ENCODE results near the gene TDRD10. TPM values are rescaled to one million over a fixed set of nuclear protein-coding genes. Genes with fewer than 3 reads are reported as not detected.

Gene TDRD10
- total and polyA plus RNA-seq, 4 experiments from 2014 or later: not detected

DNA sequence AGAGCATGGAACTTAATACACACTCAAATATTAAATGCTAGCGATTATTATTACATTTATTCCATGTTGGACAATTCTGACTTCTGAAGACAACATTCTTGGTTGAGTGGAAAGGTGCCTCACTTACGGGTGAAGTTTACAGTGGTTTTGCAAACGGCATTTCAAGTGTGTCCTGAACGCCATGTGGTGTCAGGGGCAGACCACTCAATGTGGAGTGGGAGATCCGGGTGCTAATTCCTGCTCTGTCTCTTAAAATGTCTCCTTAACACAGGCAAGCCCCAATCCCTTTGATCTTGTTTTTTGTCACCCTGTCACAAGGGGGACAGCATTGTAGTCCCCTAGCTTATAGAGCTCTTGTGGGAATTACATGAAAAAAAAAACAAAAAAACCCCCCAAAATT, 5.6 kb upstream of the TDRD10 start:
- peaks cover 12% of the 10 kb centered on the region for H3K27me3 ChIP-seq (ENCODE audit: insufficient read depth, low read length)
- Mint-ChIP-seq H3K4me1 (peaks cover 27 to 52% (median 35%) of the 10 kb centered on the region in 4 donors), H3K36me3 (no peaks in the 10 kb centered on the region), H3K27me3 (peaks cover 11 to 18% of the 10 kb centered on the region in 2 donors), H3K4me3 (no peak overlapping the region), H3K9me3 (no peaks in the 10 kb centered on the region), H3K27ac (peak overlapping the region in 1 of 7 donors; percentile 24)
- ChIA-PET POLR2A (ENCODE audit: partially characterized antibody) (interaction anchor here (0.7 kb wide), 1 partner anchor 57 kb away, joined by 3 read pairs; no protein-coding TSS in a partner anchor), CTCF (ENCODE audit: partially characterized antibody) (interaction anchor here (1.2 kb wide), 1 partner anchor 17 kb away, joined by 4 read pairs; no protein-coding TSS in a partner anchor)
- H3K36me3 ChIP-seq (ENCODE audit: insufficient read depth, low read length): no peaks in the 10 kb centered on the region
- no peak overlapping the region for H3K4me3 ChIP-seq (ENCODE audit: low read length in 2 of 2)
- H3K27ac ChIP-seq (ENCODE audit: low read depth, low read length): no peak overlapping the region
- DNase-seq: no peak
- H3K4me1 ChIP-seq (ENCODE audit: insufficient read depth, low read length): peaks cover 50% of the 10 kb centered on the region
- intact Hi-C loops (cut with micrococcal nuclease): no loop called here
- no peaks in the 10 kb centered on the region for H3K9me3 ChIP-seq (ENCODE audit: control insufficient read depth in 1 of 2, low read length in 2 of 2)

GRCh38 chr1:154497026-154497806, 4.8 kb upstream of the TDRD10 start:
- peak overlapping the region in 3 of 8 donors; percentile 23 to 67 (median 47) for H3K4me3 Mint-ChIP-seq
- Histone ChIP-seq H3K36me3 (ENCODE audit: insufficient read depth, low read length) (no peaks in the 10 kb centered on the region), H3K4me1 (ENCODE audit: insufficient read depth, low read length) (peaks cover 51% of the 10 kb centered on the region), H3K4me3 (ENCODE audit: low read length in 2 of 2) (no peak overlapping the region), H3K9me3 (ENCODE audit: control insufficient read depth in 1 of 2, low read length in 2 of 2) (no peaks in the 10 kb centered on the region), H3K27me3 (ENCODE audit: insufficient read depth, low read length) (peaks cover 14% of the 10 kb centered on the region), H3K27ac (ENCODE audit: low read depth, low read length) (no peak overlapping the region)
- peaks cover 11 to 19% of the 10 kb centered on the region in 2 donors for H3K27me3 Mint-ChIP-seq
- H3K9me3 Mint-ChIP-seq: no peaks in the 10 kb centered on the region
- peak in 1 of 5 donors; percentile 5 for DNase-seq
- H3K4me1 Mint-ChIP-seq: peaks cover 20 to 44% (median 30%) of the 10 kb centered on the region in 4 donors
- peak overlapping the region in 6 of 7 donors; percentile 24 to 86 (median 61) for H3K27ac Mint-ChIP-seq
- intact Hi-C loops (cut with micrococcal nuclease): no loop called here
- H3K36me3 Mint-ChIP-seq: no peaks in the 10 kb centered on the region
- CTCF ChIA-PET (ENCODE audit: partially characterized antibody): interaction anchor here (1.2 kb wide), 1 partner anchor 18 kb away, joined by 4 read pairs; no protein-coding TSS in a partner anchor
- POLR2A ChIA-PET (ENCODE audit: partially characterized antibody): interaction anchor here (0.7 kb wide), 1 partner anchor 109 kb away, joined by 4 read pairs; no protein-coding TSS in a partner anchor

- CTCF ChIA-PET (ENCODE audit: partially characterized antibody): no interaction called here
- POLR2A ChIA-PET (ENCODE audit: partially characterized antibody): no interaction called here
Measured at GRCh38 chr1:154499446-154499845, 2.6 kb upstream of the TDRD10 start.

DNA sequence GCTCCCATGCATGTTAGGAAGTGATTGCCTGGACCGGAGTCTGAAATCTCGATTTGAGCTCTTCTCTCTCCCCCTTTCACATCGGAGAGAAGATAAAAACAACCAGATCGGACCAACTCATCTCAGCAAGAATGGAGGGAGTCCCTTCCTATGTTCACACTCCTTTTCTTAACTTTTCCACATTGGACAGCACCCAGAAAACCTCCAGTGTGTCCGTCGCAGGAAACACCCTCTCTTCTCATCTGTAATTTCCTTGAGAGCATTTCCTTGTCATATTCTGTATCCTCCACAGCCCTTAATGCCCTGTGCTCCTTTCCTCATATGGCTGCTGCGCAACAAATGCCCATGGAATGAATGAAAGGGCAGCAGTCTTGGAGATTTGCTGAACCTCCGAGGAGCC, 1.5 kb upstream of the TDRD10 start:
- Mint-ChIP-seq H3K27me3 (peaks cover 30 to 34% of the 10 kb centered on the region in 2 donors), H3K4me3 (peak overlapping the region in 3 of 8 donors; percentile 11 to 68 (median 42)), H3K9me3 (no peaks in the 10 kb centered on the region), H3K4me1 (peaks cover 6 to 26% (median 11%) of the 10 kb centered on the region in 4 donors), H3K27ac (no peak overlapping the region), H3K36me3 (no peaks in the 10 kb centered on the region)
- intact Hi-C loops (cut with micrococcal nuclease): no loop called here
- H3K36me3 ChIP-seq (ENCODE audit: insufficient read depth, low read length): no peaks in the 10 kb centered on the region
- CTCF ChIA-PET (ENCODE audit: partially characterized antibody): no interaction called here
- POLR2A ChIA-PET (ENCODE audit: partially characterized antibody): no interaction called here
- H3K4me1 ChIP-seq (ENCODE audit: insufficient read depth, low read length): peaks cover 24% of the 10 kb centered on the region
- no peaks in the 10 kb centered on the region for H3K9me3 ChIP-seq (ENCODE audit: control insufficient read depth in 1 of 2, low read length in 2 of 2)
- no peak for DNase-seq
- H3K27ac ChIP-seq (ENCODE audit: low read depth, low read length): no peak overlapping the region
- no peak overlapping the region for H3K4me3 ChIP-seq (ENCODE audit: low read length in 2 of 2)
- peaks cover 20% of the 10 kb centered on the region for H3K27me3 ChIP-seq (ENCODE audit: insufficient read depth, low read length)

More at GRCh38 chr1:154499446-154499845, 2.6 kb upstream of the TDRD10 start:
- intact Hi-C loops (cut with micrococcal nuclease): no loop called here
- Histone ChIP-seq H3K27me3 (ENCODE audit: insufficient read depth, low read length) (peaks cover 20% of the 10 kb centered on the region), H3K9me3 (ENCODE audit: control insufficient read depth in 1 of 2, low read length in 2 of 2) (no peaks in the 10 kb centered on the region), H3K4me1 (ENCODE audit: insufficient read depth, low read length) (peaks cover 31% of the 10 kb centered on the region), H3K4me3 (ENCODE audit: low read length in 2 of 2) (no peak overlapping the region), H3K36me3 (ENCODE audit: insufficient read depth, low read length) (no peaks in the 10 kb centered on the region), H3K27ac (ENCODE audit: low read depth, low read length) (no peak overlapping the region)
- Mint-ChIP-seq H3K9me3 (no peaks in the 10 kb centered on the region), H3K4me1 (peaks cover 6 to 29% (median 13%) of the 10 kb centered on the region in 4 donors), H3K27ac (no peak overlapping the region), H3K36me3 (no peaks in the 10 kb centered on the region), H3K4me3 (no peak overlapping the region), H3K27me3 (peaks cover 22 to 28% of the 10 kb centered on the region in 2 donors)
- no peak for DNase-seq

- Mint-ChIP-seq H3K4me3 (peak overlapping the region in 6 of 8 donors; percentile 29 to 77 (median 62)), H3K36me3 (no peaks in the 10 kb centered on the region), H3K4me1 (peaks cover 6 to 16% (median 8%) of the 10 kb centered on the region in 4 donors), H3K27me3 (peaks cover 35% of the 10 kb centered on the region in 2 donors), H3K27ac (no peak overlapping the region), H3K9me3 (peaks cover 0 to 3% (median 0%) of the 10 kb centered on the region in 8 donors)
- CTCF ChIA-PET (ENCODE audit: partially characterized antibody): no interaction called here
- peaks cover 14% of the 10 kb centered on the region for H3K4me1 ChIP-seq (ENCODE audit: insufficient read depth, low read length)
- no peaks in the 10 kb centered on the region for H3K36me3 ChIP-seq (ENCODE audit: insufficient read depth, low read length)
- H3K27me3 ChIP-seq (ENCODE audit: insufficient read depth, low read length): peaks cover 20% of the 10 kb centered on the region
- H3K4me3 ChIP-seq (ENCODE audit: low read length in 2 of 2): no peak overlapping the region
- H3K9me3 ChIP-seq (ENCODE audit: control insufficient read depth in 1 of 2, low read length in 2 of 2): no peaks in the 10 kb centered on the region
- H3K27ac ChIP-seq (ENCODE audit: low read depth, low read length): no peak overlapping the region
- intact Hi-C loops (cut with micrococcal nuclease): no loop called here
- POLR2A ChIA-PET (ENCODE audit: partially characterized antibody): no interaction called here
- no peak for DNase-seq
Measured at GRCh38 chr1:154501423-154502065, 475 bp upstream of the TDRD10 start.

- Mint-ChIP-seq H3K27ac (no peak overlapping the region), H3K27me3 (peaks cover 40 to 43% of the 10 kb centered on the region in 2 donors), H3K36me3 (no peaks in the 10 kb centered on the region), H3K4me3 (peak overlapping the region in 7 of 8 donors; percentile 35 to 76 (median 59)), H3K4me1 (peaks cover 0 to 8% (median 2%) of the 10 kb centered on the region in 4 donors), H3K9me3 (peaks cover 0 to 6% (median under 1%) of the 10 kb centered on the region in 8 donors)
- peaks cover 20% of the 10 kb centered on the region for H3K27me3 ChIP-seq (ENCODE audit: insufficient read depth, low read length)
- intact Hi-C loops (cut with micrococcal nuclease): no loop called here
- peaks cover 7% of the 10 kb centered on the region for H3K4me1 ChIP-seq (ENCODE audit: insufficient read depth, low read length)
- no peaks in the 10 kb centered on the region for H3K9me3 ChIP-seq (ENCODE audit: control insufficient read depth in 1 of 2, low read length in 2 of 2)
- ChIA-PET POLR2A (ENCODE audit: partially characterized antibody) (no interaction called here), CTCF (ENCODE audit: partially characterized antibody) (interaction anchor here (1.6 kb wide), 1 partner anchor 35 kb away, joined by 3 read pairs; no protein-coding TSS in a partner anchor)
- no peaks in the 10 kb centered on the region for H3K36me3 ChIP-seq (ENCODE audit: insufficient read depth, low read length)
- no peak overlapping the region for H3K4me3 ChIP-seq (ENCODE audit: low read length in 2 of 2)
- no peak overlapping the region for H3K27ac ChIP-seq (ENCODE audit: low read depth, low read length)
- no peak for DNase-seq
Measured at GRCh38 chr1:154502744-154503115, 711 bp downstream of the TDRD10 start.

GRCh38 chr1:154503898-154504297, 1.9 kb downstream of the TDRD10 start:
- peaks cover 0 to 7% (median 2%) of the 10 kb centered on the region in 4 donors for H3K4me1 Mint-ChIP-seq
- H3K27ac Mint-ChIP-seq: no peak overlapping the region
- no peak overlapping the region for H3K27ac ChIP-seq (ENCODE audit: low read depth, low read length)
- CTCF ChIA-PET (ENCODE audit: partially characterized antibody): interaction anchor here (1.6 kb wide), 1 partner anchor 36 kb away, joined by 3 read pairs; no protein-coding TSS in a partner anchor
- no peaks in the 10 kb centered on the region for H3K9me3 ChIP-seq (ENCODE audit: control insufficient read depth in 1 of 2, low read length in 2 of 2)
- peaks cover 7% of the 10 kb centered on the region for H3K4me1 ChIP-seq (ENCODE audit: insufficient read depth, low read length)
- POLR2A ChIA-PET (ENCODE audit: partially characterized antibody): no interaction called here
- no peak for DNase-seq
- H3K36me3 ChIP-seq (ENCODE audit: insufficient read depth, low read length): no peaks in the 10 kb centered on the region
- no peak overlapping the region for H3K4me3 ChIP-seq (ENCODE audit: low read length in 2 of 2)
- H3K36me3 Mint-ChIP-seq: no peaks in the 10 kb centered on the region
- H3K27me3 ChIP-seq (ENCODE audit: insufficient read depth, low read length): peaks cover 20% of the 10 kb centered on the region
- H3K27me3 Mint-ChIP-seq: peaks cover 43 to 48% of the 10 kb centered on the region in 2 donors
- intact Hi-C loops (cut with micrococcal nuclease): no loop called here
- peaks cover 0 to 6% (median under 1%) of the 10 kb centered on the region in 8 donors for H3K9me3 Mint-ChIP-seq
- peak overlapping the region in 5 of 8 donors; percentile 32 to 74 (median 63) for H3K4me3 Mint-ChIP-seq
